HG03442 (cell line): ENCODE results near the gene WDR59.

ENCODE experiments used
- ATAC-seq: cut with Tn5 transposase; IDR thresholded peaks from one replicate; pipeline ENCODE4 v1.9.1; 2021; ENCODE audit warnings: mild to moderate bottlenecking, moderate library complexity; ENCODE audit not compliant: unreplicated experiment

Gene WDR59

GRCh38 chr16:74982256-74982655 is 2.7 kb downstream of the WDR59 start:
- ATAC-seq: no peak

DNA sequence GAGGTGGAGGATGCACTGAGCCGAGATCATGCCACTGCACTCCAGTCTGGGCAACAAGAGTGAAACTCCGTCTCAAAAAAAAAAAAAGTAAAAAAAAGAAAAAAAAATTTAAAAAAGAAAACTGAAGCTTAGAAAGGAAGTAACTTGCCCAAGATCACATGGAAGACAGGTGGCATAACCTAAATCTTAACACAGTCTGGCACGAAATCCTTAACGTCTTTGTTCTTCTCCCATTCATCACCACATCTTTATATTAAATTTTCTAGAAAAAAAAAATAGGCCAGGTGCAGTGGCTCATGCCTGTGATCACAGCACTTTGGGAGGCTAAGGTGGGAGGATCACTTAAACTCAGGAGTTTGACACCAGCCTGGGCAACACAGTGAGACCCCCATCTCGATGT is 9.3 kb downstream of the WDR59 start:
- no peak for ATAC-seq

- no peak for ATAC-seq
These were observed 11.6 kb downstream of the WDR59 start for GRCh38 chr16:74973304-74973703.

- ATAC-seq: no peak
These were observed 30.2 kb downstream of the WDR59 start for GRCh38 chr16:74954763-74955162.

DNA sequence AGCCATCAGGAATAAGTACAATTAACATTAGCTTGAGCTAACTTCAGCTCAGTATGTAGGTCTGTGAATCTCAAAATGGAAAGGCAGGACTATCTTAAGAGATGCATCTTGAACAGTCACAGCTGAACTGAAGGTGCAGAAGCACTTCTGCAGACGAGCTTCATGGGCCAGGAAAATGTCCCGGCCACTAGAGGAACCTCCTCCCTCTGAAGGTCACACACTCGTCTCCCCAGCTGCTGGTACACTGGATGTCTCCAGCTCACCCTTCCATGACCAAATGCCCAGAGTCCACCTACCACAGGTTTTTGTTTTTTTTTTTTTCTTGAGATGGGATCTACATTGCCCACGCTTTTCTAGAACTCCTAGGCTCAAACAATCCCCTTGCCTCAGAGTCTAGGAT is 33.2 kb downstream of the WDR59 start:
- no peak for ATAC-seq

DNA sequence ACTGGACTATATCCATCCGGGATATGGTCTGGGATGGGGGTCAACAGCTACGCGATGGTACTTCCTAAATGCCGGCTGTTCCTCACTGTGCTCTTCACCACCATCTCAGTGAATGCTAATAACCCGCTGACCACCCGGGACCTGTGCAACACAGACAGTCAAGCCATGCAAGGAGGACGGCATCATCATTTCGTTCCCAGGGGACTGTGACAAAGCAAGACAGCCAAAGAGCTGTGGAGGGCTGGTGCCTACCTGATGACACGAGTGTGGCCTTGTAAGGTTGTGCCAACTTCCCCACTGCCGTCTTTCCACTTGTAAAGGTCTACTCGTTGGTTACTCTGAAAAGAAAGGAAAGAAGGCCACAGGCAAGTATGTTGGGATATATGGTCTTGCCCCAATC is 33.7 kb downstream of the WDR59 start:
- ATAC-seq: no peak

GRCh38 chr16:74950511-74950910 is 34.4 kb downstream of the WDR59 start:
- ATAC-seq: no peak

- no peak for ATAC-seq
These were observed 35.6 kb downstream of the WDR59 start for GRCh38 chr16:74949309-74949708.

- ATAC-seq: no peak
These were observed 40.5 kb downstream of the WDR59 start for GRCh38 chr16:74944466-74944865.

DNA sequence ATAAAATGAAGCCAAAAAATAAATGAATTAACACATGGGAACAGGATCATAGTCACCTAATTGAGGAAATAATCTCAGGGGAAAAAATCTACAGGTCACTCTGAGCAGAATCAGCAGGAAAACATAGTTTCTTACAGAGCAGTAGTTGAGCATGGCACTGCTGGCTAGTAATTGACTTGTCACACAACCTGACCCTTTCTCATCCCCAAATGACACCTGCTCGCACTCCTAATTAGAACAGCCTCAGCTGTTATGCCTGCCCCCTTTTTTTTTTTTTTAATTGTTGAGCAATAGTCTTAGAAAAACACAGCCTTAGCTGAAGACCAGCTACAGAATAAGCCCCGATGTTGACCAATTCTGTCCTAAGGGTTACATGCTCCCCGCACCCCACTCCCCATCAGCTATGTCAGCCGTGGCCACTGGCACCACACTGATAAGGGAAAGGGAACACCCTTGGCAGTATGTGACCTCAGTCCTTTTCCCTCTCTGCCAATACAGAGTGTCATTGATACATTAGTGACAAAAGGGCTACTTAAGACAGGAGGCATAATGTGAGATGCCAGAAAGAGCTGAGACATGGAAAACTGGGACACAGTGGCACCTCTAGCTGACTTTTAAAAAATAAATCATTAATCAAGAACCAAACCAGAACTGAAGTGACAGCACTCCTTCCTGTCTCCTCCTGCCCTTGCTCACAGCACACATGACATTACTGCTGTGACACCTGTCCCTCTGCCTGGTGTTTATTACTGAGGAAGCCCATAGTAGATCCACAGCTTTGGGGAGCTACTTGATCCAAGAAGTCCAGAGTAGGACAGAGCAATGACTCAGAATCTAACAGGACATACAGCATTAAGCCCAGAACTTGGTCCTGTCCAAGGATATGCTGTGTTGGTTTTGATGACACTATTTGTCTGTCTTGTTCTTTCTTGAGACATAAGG is 41.7 kb downstream of the WDR59 start:
- no peak for ATAC-seq

GRCh38 chr16:74942566-74942965 is 42.4 kb downstream of the WDR59 start:
- ATAC-seq: no peak

- ATAC-seq: no peak
These were observed 45.2 kb downstream of the WDR59 start for GRCh38 chr16:74939688-74940087.

DNA sequence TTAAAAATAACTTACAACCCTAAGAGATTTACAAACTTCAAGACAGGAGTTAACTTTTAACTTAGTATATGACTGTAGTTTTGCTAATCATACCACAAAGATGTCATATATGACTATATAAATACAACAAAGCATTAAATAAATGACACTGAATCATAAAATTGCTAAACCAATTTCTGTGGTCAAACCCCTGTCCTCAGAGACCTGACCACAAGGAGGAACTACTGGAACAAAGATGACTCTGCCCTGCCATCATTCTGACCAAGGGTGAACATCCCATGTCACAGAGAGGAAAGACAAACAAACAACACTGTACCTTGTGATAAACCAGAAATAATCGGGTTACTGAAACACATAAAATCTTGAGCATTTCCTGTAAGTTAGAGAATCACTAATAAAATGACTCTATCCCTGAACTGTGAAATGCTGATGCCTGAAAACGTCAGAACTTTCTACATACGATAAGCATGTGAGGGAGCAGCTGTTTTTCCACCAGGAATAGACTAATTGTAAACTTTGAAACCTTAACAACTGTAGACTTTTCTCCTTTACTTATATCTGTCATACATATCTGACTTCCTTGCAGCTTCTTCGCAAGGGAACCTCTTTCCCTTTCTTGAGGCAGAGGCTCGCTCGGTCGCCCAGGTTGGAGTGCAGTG is 47.9 kb downstream of the WDR59 start:
- peak; percentile 92 for ATAC-seq

DNA sequence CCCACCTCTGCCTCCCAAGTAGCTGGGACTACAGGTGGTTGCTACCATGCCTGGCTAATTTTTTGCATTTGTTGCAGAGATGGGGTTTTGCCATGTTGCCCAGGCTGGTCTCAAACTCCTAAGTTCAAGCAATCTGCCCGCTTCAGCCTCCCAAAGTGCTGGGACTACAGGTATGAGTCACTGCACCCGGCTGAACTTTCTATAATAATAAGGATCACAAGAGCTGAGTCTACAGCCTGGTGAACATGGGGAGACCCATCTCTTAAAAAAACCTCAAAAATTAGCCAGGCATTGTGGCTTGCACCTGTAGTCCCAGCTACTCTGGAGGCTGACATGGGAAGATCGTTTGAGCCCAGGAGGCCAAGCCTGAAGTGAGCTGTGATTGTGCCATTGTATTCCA is 53.5 kb downstream of the WDR59 start:
- ATAC-seq: peak; percentile 54

DNA sequence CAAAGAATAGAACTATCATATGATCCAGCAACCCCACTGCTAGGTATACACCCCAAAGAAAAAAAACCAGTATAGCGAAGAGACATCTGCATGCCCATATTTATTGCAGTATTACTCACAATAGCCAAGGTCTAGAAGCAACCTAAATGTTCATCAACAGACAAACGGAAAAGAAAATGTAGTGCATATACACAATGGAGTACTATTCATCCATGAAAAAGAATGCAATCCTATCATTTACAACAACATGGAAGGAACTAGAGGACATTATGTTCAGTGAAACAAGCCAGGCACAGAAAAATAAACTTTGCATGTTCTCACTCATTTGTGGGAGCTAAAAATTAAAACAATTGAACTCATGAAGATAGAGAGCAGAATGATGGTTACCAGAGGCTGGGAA is 55.3 kb downstream of the WDR59 start:
- ATAC-seq: no peak

DNA sequence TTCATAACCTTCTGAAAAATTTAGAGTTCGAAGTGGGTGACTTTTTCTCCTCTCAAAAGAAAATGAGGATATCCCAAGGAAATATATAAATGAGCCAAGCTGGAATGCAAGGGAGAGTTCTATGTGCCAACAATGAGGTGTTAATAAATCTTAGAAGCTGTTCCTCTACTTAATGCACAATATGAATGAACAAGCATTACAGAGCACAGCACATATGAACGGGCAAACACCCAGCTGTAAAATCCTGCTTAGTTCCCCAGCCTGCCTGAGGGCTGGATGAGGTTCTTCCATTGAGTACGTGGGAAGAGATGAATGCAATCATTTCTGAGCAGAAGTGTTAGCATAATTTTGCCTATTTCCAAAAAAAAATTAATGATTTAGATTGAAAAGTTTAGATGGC is 58.1 kb downstream of the WDR59 start:
- no peak for ATAC-seq

- ATAC-seq: no peak
These were observed 61.0 kb downstream of the WDR59 start for GRCh38 chr16:74923766-74924460.

DNA sequence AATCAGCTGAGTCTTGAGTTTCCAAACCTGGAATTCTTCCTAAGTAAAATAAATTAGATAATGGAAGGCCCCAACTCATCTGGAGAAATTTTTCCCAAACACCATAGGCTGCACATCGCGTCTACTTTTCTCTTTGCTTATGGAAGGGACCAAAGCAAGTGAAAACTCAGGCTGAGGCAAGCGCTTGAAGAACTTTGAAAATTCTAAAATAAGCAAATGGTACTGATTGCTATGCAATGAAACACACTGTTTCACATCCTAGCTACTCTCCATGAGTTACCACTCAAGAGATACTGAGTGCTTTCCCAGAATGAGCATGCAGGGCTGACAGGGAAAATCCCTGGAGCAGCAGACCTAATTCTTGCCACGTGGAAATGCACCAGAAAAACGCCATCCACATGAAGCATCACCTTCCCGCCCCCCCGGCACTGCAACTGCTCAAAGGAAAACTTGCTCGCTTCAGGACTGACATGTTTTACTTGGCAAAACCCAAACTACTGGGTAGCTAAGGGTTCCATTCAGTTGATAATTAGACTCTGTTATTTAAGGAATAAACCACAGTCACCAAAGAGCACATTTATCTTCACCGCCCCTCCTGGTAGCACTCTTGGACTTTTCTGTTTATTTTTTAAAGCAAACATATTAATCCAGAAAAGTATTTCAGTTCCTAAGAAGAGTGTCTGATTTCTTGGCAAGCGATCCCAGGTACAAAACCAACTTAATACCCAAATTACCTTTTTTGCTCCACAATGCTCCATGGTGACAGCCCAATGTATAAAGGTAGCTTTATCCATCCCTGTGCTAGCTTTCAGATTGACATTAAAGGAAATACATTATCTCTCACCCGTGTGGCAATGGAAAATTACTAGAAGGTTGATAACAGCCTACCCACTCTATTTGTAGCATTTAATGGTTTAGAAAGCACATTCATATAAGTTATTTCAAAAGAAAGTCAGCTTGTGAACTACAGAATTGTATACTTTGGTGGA is 62.5 kb downstream of the WDR59 start:
- no peak for ATAC-seq

- ATAC-seq: no peak
These were observed 63.9 kb downstream of the WDR59 start for GRCh38 chr16:74921051-74921450.

- no peak for ATAC-seq
These were observed 75.3 kb downstream of the WDR59 start for GRCh38 chr16:74909665-74910064.
